ELF-1 (cell line): ENCODE results near the gene VSIG2.

Experiments used
- DNase-seq: peaks from one replicate; pipeline ENCODE4 v3.0.0-alpha.2; 2016; ENCODE audit warnings: low read depth, low spot score

The VSIG2 gene

GRCh38 chr11:124763156-124763947 is 11.3 kb upstream of the VSIG2 start:
- DNase-seq: peak; percentile 91

GRCh38 chr11:124762624-124763155 is 10.6 kb upstream of the VSIG2 start:
- DNase-seq: peak; percentile 44

GRCh38 chr11:124762105-124762623 is 10.1 kb upstream of the VSIG2 start, which contains the start of gene ESAM:
Gene ESAM (minus strand): TSS chr11:124762290. CDS start chr11:124762154, 136 bp downstream.
- no peak for DNase-seq

- DNase-seq: no peak
Measured at GRCh38 chr11:124761301-124762104, 9.4 kb upstream of the VSIG2 start.

GRCh38 chr11:124760806-124761205 is 8.8 kb upstream of the VSIG2 start:
- no peak for DNase-seq

GRCh38 chr11:124760205-124760652 is 8.2 kb upstream of the VSIG2 start:
- DNase-seq: peak; percentile 26

- DNase-seq: peak; percentile 45
Measured at GRCh38 chr11:124759266-124760204, 7.5 kb upstream of the VSIG2 start.

GRCh38 chr11:124758355-124759265 is 6.6 kb upstream of the VSIG2 start:
- peak; percentile 89 for DNase-seq

- no peak for DNase-seq
Measured at GRCh38 chr11:124757320-124757719, 5.3 kb upstream of the VSIG2 start.

GRCh38 chr11:124756753-124757227 is 4.7 kb upstream of the VSIG2 start:
- DNase-seq: no peak

- no peak for DNase-seq
Measured at GRCh38 chr11:124756033-124756752, 4.1 kb upstream of the VSIG2 start.

- no peak for DNase-seq
Measured at GRCh38 chr11:124754710-124755109, 2.7 kb upstream of the VSIG2 start.

- DNase-seq: no peak
Measured at GRCh38 chr11:124754309-124754708, 2.3 kb upstream of the VSIG2 start.

GRCh38 chr11:124753624-124754023 is 1.6 kb upstream of the VSIG2 start:
- DNase-seq: no peak

- no peak for DNase-seq
Measured at GRCh38 chr11:124753205-124753604, 1.1 kb upstream of the VSIG2 start.

- no peak for DNase-seq
Measured at GRCh38 chr11:124752471-124753102, 532 bp upstream of the VSIG2 start.

- no peak for DNase-seq
Measured at GRCh38 chr11:124751391-124751740, 689 bp downstream of the VSIG2 start.

- DNase-seq: no peak
Measured at GRCh38 chr11:124749912-124750311, 2.1 kb downstream of the VSIG2 start.
